Mammary epithelial cell (primary cell): Measurements from ENCODE around the gene MRM3.
"Not testable (repeated sequence)": the region's sequence is repeated elsewhere in the genome, so short reads cannot be mapped to it uniquely, and the experiment has no call there.

Experiments used
- EZH2 ChIP-seq: IDR thresholded peaks from 2 replicates; pipeline ENCODE4 v1.6.1; 2012; ENCODE audit warnings: low read length, inconsistent platforms, borderline replicate concordance
- TF ChIP-seq, protein P1 (sequence below), 2 donors: IDR thresholded peaks in 1 of 2; conservative IDR thresholded peaks in 1 of 2; 2 replicates each; pipeline ENCODE4 v1.5.1; 2011 to 2012; ENCODE audit warnings: inconsistent platforms in 2 of 2, low read length in 2 of 2, mild to moderate bottlenecking in 2 of 2, control low read depth in 1 of 2, low read depth in 1 of 2; ENCODE audit not compliant: insufficient read depth in 1 of 2; ENCODE audit errors: extremely low read depth in 1 of 2

DNA sequence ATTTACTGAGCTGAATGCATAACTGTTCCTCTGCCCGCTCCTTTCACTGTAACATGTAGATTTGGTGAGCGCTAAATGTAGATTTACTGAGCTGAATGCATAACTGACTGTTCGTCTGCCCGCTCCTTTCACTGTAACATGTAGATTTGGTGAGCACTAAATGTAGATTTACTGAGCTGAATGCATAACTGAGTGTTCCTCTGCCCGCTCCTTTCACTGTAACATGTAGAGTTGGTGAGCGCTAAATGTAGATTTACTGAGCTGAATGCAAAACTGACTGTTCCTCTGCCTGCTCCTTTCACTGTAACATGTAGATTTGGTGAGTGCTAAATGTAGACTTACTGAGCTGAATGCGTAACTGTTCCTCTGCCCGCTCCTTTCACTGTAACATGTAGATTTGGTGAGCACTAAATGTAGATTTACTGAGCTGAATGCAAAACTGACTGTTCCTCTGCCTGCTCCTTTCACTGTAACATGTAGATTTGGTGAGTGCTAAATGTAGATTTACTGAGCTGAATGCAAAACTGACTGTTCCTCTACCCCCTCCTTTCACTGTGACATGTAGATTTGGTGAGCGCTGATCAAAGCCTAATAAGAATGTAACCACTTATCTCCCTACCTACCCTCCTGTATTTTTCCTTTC lies 26.7 kb upstream of the MRM3 start:
- TF ChIP-seq, protein P1, sequence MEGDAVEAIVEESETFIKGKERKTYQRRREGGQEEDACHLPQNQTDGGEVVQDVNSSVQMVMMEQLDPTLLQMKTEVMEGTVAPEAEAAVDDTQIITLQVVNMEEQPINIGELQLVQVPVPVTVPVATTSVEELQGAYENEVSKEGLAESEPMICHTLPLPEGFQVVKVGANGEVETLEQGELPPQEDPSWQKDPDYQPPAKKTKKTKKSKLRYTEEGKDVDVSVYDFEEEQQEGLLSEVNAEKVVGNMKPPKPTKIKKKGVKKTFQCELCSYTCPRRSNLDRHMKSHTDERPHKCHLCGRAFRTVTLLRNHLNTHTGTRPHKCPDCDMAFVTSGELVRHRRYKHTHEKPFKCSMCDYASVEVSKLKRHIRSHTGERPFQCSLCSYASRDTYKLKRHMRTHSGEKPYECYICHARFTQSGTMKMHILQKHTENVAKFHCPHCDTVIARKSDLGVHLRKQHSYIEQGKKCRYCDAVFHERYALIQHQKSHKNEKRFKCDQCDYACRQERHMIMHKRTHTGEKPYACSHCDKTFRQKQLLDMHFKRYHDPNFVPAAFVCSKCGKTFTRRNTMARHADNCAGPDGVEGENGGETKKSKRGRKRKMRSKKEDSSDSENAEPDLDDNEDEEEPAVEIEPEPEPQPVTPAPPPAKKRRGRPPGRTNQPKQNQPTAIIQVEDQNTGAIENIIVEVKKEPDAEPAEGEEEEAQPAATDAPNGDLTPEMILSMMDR (conservative IDR thresholded peaks at IDR 0.05 in 1 of 2, IDR thresholded peaks at IDR 0.05 in 1 of 2; ENCODE audit: extremely low read depth in 1 of 2, insufficient read depth in 1 of 2, low read depth in 1 of 2, low read length in 2 of 2), result not testable (repeated sequence)
- TF ChIP-seq EZH2, result not testable (repeated sequence)
